ENCODE data around the gene ATP2C2. TPM values are rescaled to one million over a fixed set of nuclear protein-coding genes. Genes with fewer than 3 reads are reported as not detected.
A peak's percentile ranks its signal among the peaks of the same experiment; 100 is the strongest.

ATP2C2 gene
- total and polyA plus RNA-seq, 2 experiments from 2014 or later, result 2.1 TPM

DNA sequence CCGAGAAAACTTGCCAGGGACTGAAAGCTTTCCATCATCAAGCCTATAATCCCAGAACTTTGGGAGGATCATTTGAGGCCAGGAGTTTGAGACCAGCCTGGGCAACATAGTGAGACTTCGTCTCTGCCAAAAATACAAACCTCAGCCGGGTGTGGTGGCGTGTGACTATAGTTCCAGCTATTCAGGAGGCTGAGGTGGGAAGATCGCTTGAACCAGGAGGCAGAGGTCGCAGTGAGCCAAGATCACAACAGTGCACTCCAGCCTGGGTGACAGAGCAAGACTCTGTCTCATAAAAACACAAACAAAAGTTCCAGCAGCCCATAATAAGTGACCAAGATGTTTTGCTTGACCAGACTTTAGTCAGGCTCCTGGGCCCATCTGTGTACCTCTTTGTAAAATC, 134.2 kb downstream of the ATP2C2 start:
- H3K27ac Mint-ChIP-seq, result no peak overlapping the region
- H3K4me1 Mint-ChIP-seq, result peaks cover 17% of the 10 kb centered on the region
- H3K9me3 Mint-ChIP-seq, result no peaks in the 10 kb centered on the region
- DNase-seq (ENCODE audit: low spot score) (no peak), ATAC-seq (no peak)
- no peaks in the 10 kb centered on the region for H3K27me3 ChIP-seq (ENCODE audit: insufficient read depth)
- no peaks in the 10 kb centered on the region; the same call in 1 of the 2 replicates for H3K36me3 ChIP-seq (ENCODE audit: insufficient read depth)
- H3K36me3 Mint-ChIP-seq (ENCODE audit: low read depth), result peaks cover 3% of the 10 kb centered on the region
- H3K79me2 ChIP-seq (replicated peaks; ENCODE audit: insufficient read depth), result peaks cover 4% of the 10 kb centered on the region; the same call in 1 of the 2 replicates
- H3K9me2 ChIP-seq (ENCODE audit: insufficient read depth), result no peaks in the 10 kb centered on the region
- H3K4me3 ChIP-seq, result no peak overlapping the region
- TF ChIP-seq ZNF114 (CRISPR knock-in tag; IDR thresholded peaks at IDR 0.05) (no peak), EZH2 (IDR thresholded peaks at IDR 0.05; ENCODE audit: low read depth, unreplicated experiment) (no peak)
- H3K4me1 ChIP-seq (ENCODE audit: insufficient read depth), result peaks cover 4% of the 10 kb centered on the region
- H4K20me1 ChIP-seq (replicated peaks; ENCODE audit: insufficient read depth), result no peaks in the 10 kb centered on the region; the same call in 1 of the 2 replicates
- H3F3A ChIP-seq (replicated peaks; ENCODE audit: low read depth), result 0 out of 2 replicates have a peak, but pooled peaks cover 4% of the 10 kb centered on the region
- no peak overlapping the region for H2AFZ ChIP-seq
- H3K4me2 ChIP-seq, result no peak overlapping the region
- peaks cover 6% of the 10 kb centered on the region for H3K27me3 Mint-ChIP-seq (ENCODE audit: insufficient read depth, low read depth, poor library complexity)
- H3K4me3 Mint-ChIP-seq, result no peak overlapping the region
- no peak overlapping the region for H3K27ac ChIP-seq (ENCODE audit: low read depth)

DNA sequence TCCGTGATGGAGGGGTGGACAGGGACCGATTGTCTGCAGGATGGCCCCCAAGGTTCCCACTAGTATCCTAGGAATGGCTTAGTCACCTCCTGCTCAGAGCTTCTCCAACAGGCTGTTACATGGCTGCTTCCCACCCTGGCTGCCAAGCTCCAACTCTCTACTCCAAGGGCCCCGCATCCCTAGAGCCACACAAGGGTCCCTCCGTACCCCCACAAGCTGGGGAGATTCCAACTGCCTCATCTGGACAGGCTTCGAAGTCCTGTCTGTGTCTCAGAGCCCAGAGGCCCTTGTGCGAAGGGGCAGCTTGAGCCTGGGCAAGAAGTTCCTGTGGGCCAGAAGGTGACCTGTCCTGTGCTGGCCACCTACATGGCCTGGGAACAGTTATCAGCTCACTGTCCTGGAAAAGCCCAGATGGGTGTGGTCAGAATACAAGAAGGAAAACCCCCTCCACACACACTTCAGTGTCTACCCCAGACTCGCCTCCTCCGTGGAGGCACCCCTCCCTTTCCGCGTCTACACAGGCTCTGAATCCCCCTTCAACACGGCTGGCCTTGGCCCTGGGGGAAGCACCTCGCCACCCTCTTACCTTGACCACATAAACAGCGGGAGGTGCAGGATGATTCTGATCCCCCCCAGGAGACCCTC, 135.5 kb downstream of the ATP2C2 start:
- Histone ChIP-seq H2AFZ (peak overlapping the region; percentile 96), H3K27me3 (ENCODE audit: insufficient read depth) (no peaks in the 10 kb centered on the region), H3K79me2 (replicated peaks; ENCODE audit: insufficient read depth) (peaks cover 4% of the 10 kb centered on the region; the same call in 1 of the 2 replicates), H4K20me1 (replicated peaks; ENCODE audit: insufficient read depth) (no peaks in the 10 kb centered on the region; the same call in 1 of the 2 replicates), H3K4me1 (ENCODE audit: insufficient read depth) (peaks cover 4% of the 10 kb centered on the region), H3F3A (replicated peaks; ENCODE audit: low read depth) (0 out of 2 replicates have a peak, but pooled peaks cover 4% of the 10 kb centered on the region), H3K9me2 (ENCODE audit: insufficient read depth) (no peaks in the 10 kb centered on the region), H3K4me2 (peak overlapping the region; percentile 87), H3K27ac (ENCODE audit: low read depth) (no peak overlapping the region), H3K4me3 (peak overlapping the region; percentile 97), H3K36me3 (ENCODE audit: insufficient read depth) (no peaks in the 10 kb centered on the region)
- H3K36me3 Mint-ChIP-seq (ENCODE audit: low read depth), result no peaks in the 10 kb centered on the region
- H3K4me1 Mint-ChIP-seq, result peaks cover 20% of the 10 kb centered on the region
- no peak overlapping the region for H3K27ac Mint-ChIP-seq
- no peaks in the 10 kb centered on the region for H3K9me3 Mint-ChIP-seq
- no peak for TF ChIP-seq ZNF114 (CRISPR knock-in tag; IDR thresholded peaks at IDR 0.05)
- TF ChIP-seq, protein P1, sequence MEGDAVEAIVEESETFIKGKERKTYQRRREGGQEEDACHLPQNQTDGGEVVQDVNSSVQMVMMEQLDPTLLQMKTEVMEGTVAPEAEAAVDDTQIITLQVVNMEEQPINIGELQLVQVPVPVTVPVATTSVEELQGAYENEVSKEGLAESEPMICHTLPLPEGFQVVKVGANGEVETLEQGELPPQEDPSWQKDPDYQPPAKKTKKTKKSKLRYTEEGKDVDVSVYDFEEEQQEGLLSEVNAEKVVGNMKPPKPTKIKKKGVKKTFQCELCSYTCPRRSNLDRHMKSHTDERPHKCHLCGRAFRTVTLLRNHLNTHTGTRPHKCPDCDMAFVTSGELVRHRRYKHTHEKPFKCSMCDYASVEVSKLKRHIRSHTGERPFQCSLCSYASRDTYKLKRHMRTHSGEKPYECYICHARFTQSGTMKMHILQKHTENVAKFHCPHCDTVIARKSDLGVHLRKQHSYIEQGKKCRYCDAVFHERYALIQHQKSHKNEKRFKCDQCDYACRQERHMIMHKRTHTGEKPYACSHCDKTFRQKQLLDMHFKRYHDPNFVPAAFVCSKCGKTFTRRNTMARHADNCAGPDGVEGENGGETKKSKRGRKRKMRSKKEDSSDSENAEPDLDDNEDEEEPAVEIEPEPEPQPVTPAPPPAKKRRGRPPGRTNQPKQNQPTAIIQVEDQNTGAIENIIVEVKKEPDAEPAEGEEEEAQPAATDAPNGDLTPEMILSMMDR (conservative IDR thresholded peaks at IDR 0.05; ENCODE audit: low read depth in 2 of 2), result no peak
- no peak for TF ChIP-seq CREB1 (CRISPR knock-in tag; IDR thresholded peaks at IDR 0.05; ENCODE audit: low read depth)
- TF ChIP-seq JUNB (IDR thresholded peaks at IDR 0.05; ENCODE audit: unreplicated experiment), result no peak
- TF ChIP-seq, protein P2, sequence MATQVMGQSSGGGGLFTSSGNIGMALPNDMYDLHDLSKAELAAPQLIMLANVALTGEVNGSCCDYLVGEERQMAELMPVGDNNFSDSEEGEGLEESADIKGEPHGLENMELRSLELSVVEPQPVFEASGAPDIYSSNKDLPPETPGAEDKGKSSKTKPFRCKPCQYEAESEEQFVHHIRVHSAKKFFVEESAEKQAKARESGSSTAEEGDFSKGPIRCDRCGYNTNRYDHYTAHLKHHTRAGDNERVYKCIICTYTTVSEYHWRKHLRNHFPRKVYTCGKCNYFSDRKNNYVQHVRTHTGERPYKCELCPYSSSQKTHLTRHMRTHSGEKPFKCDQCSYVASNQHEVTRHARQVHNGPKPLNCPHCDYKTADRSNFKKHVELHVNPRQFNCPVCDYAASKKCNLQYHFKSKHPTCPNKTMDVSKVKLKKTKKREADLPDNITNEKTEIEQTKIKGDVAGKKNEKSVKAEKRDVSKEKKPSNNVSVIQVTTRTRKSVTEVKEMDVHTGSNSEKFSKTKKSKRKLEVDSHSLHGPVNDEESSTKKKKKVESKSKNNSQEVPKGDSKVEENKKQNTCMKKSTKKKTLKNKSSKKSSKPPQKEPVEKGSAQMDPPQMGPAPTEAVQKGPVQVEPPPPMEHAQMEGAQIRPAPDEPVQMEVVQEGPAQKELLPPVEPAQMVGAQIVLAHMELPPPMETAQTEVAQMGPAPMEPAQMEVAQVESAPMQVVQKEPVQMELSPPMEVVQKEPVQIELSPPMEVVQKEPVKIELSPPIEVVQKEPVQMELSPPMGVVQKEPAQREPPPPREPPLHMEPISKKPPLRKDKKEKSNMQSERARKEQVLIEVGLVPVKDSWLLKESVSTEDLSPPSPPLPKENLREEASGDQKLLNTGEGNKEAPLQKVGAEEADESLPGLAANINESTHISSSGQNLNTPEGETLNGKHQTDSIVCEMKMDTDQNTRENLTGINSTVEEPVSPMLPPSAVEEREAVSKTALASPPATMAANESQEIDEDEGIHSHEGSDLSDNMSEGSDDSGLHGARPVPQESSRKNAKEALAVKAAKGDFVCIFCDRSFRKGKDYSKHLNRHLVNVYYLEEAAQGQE (IDR thresholded peaks at IDR 0.05; ENCODE audit: unreplicated experiment), result no peak
- TF ChIP-seq EZH2phosphoT487 (IDR thresholded peaks at IDR 0.05; ENCODE audit: unreplicated experiment), result no peak
- DNase-seq (ENCODE audit: low spot score), result no peak
- ATAC-seq, result peak; percentile 3; the same call in 2 of the 3 replicates
- H3K4me3 Mint-ChIP-seq, result peak overlapping the region; percentile 84
- H3K27me3 Mint-ChIP-seq (ENCODE audit: insufficient read depth, low read depth, poor library complexity), result peaks cover 9% of the 10 kb centered on the region
